Measurements from ENCODE around the gene MYO1D.

Gene MYO1D

GRCh38 chr17:32583053-32583452 is 293.9 kb downstream of the MYO1D start:
- peaks cover 5% of the 10 kb centered on the region; the same call in 1 of the 2 replicates for H3K9me3 ChIP-seq (ENCODE audit: control insufficient read depth, insufficient read depth, low read length)
- no peaks in the 10 kb centered on the region for H3K4me1 ChIP-seq (ENCODE audit: insufficient read depth, low read length)
- H3K9ac ChIP-seq (ENCODE audit: low read depth, low read length): no peak overlapping the region
- H3K36me3 ChIP-seq (ENCODE audit: insufficient read depth, low read length): no peaks in the 10 kb centered on the region

GRCh38 chr17:32575852-32576251 is 301.1 kb downstream of the MYO1D start:
- Histone ChIP-seq H3K9me3 (ENCODE audit: control insufficient read depth, insufficient read depth, low read length) (no peaks in the 10 kb centered on the region), H3K4me1 (ENCODE audit: insufficient read depth, low read length) (no peaks in the 10 kb centered on the region), H3K9ac (ENCODE audit: low read depth, low read length) (no peak overlapping the region), H3K36me3 (ENCODE audit: insufficient read depth, low read length) (no peaks in the 10 kb centered on the region)

- Histone ChIP-seq H3K9me3 (ENCODE audit: control insufficient read depth, insufficient read depth, low read length) (no peaks in the 10 kb centered on the region), H3K9ac (ENCODE audit: low read depth, low read length) (no peak overlapping the region), H3K36me3 (ENCODE audit: insufficient read depth, low read length) (no peaks in the 10 kb centered on the region), H3K4me1 (ENCODE audit: insufficient read depth, low read length) (no peaks in the 10 kb centered on the region)
Measured at GRCh38 chr17:32570081-32570396, 306.9 kb downstream of the MYO1D start.

GRCh38 chr17:32569171-32570080 is 307.5 kb downstream of the MYO1D start:
- Histone ChIP-seq H3K9ac (ENCODE audit: low read depth, low read length) (no peak overlapping the region), H3K36me3 (ENCODE audit: insufficient read depth, low read length) (no peaks in the 10 kb centered on the region), H3K4me1 (ENCODE audit: insufficient read depth, low read length) (no peaks in the 10 kb centered on the region), H3K9me3 (ENCODE audit: control insufficient read depth, insufficient read depth, low read length) (no peaks in the 10 kb centered on the region)

- Histone ChIP-seq H3K9ac (ENCODE audit: low read depth, low read length) (no peak overlapping the region), H3K36me3 (ENCODE audit: insufficient read depth, low read length) (no peaks in the 10 kb centered on the region), H3K4me1 (ENCODE audit: insufficient read depth, low read length) (no peaks in the 10 kb centered on the region), H3K9me3 (ENCODE audit: control insufficient read depth, insufficient read depth, low read length) (no peaks in the 10 kb centered on the region)
Measured at GRCh38 chr17:32568705-32569104, 308.2 kb downstream of the MYO1D start.

GRCh38 chr17:32567511-32567910 is 309.4 kb downstream of the MYO1D start:
- no peaks in the 10 kb centered on the region for H3K4me1 ChIP-seq (ENCODE audit: insufficient read depth, low read length)

GRCh38 chr17:32567086-32567485 is 309.8 kb downstream of the MYO1D start:
- no peak overlapping the region for H3K9ac ChIP-seq (ENCODE audit: low read depth, low read length)
- no peaks in the 10 kb centered on the region for H3K9me3 ChIP-seq (ENCODE audit: control insufficient read depth, insufficient read depth, low read length)
- H3K4me1 ChIP-seq (ENCODE audit: insufficient read depth, low read length): no peaks in the 10 kb centered on the region
- no peaks in the 10 kb centered on the region for H3K36me3 ChIP-seq (ENCODE audit: insufficient read depth, low read length)

More at GRCh38 chr17:32567511-32567910, 309.4 kb downstream of the MYO1D start:
- H3K9me3 ChIP-seq (ENCODE audit: control insufficient read depth, insufficient read depth, low read length): no peaks in the 10 kb centered on the region
- H3K36me3 ChIP-seq (ENCODE audit: insufficient read depth, low read length): no peaks in the 10 kb centered on the region
- no peak overlapping the region for H3K9ac ChIP-seq (ENCODE audit: low read depth, low read length)

- H3K36me3 ChIP-seq (ENCODE audit: insufficient read depth, low read length): no peaks in the 10 kb centered on the region
- H3K9me3 ChIP-seq (ENCODE audit: control insufficient read depth, insufficient read depth, low read length): no peaks in the 10 kb centered on the region
- no peaks in the 10 kb centered on the region for H3K4me1 ChIP-seq (ENCODE audit: insufficient read depth, low read length)
- H3K9ac ChIP-seq (ENCODE audit: low read depth, low read length): no peak overlapping the region
Measured at GRCh38 chr17:32566303-32566702, 310.6 kb downstream of the MYO1D start.

GRCh38 chr17:32565401-32565800 is 311.5 kb downstream of the MYO1D start:
- Histone ChIP-seq H3K9ac (ENCODE audit: low read depth, low read length) (no peak overlapping the region), H3K4me1 (ENCODE audit: insufficient read depth, low read length) (no peaks in the 10 kb centered on the region), H3K9me3 (ENCODE audit: control insufficient read depth, insufficient read depth, low read length) (no peaks in the 10 kb centered on the region), H3K36me3 (ENCODE audit: insufficient read depth, low read length) (no peaks in the 10 kb centered on the region)

GRCh38 chr17:32564325-32564724 is 312.6 kb downstream of the MYO1D start:
- Histone ChIP-seq H3K4me1 (ENCODE audit: insufficient read depth, low read length) (no peaks in the 10 kb centered on the region), H3K9me3 (ENCODE audit: control insufficient read depth, insufficient read depth, low read length) (no peaks in the 10 kb centered on the region), H3K9ac (ENCODE audit: low read depth, low read length) (no peak overlapping the region), H3K36me3 (ENCODE audit: insufficient read depth, low read length) (no peaks in the 10 kb centered on the region)

GRCh38 chr17:32563583-32563982 is 313.3 kb downstream of the MYO1D start:
- Histone ChIP-seq H3K9ac (ENCODE audit: low read depth, low read length) (no peak overlapping the region), H3K36me3 (ENCODE audit: insufficient read depth, low read length) (no peaks in the 10 kb centered on the region), H3K4me1 (ENCODE audit: insufficient read depth, low read length) (no peaks in the 10 kb centered on the region), H3K9me3 (ENCODE audit: control insufficient read depth, insufficient read depth, low read length) (no peaks in the 10 kb centered on the region)

GRCh38 chr17:32558997-32559650 is 317.8 kb downstream of the MYO1D start:
- Histone ChIP-seq H3K36me3 (ENCODE audit: insufficient read depth, low read length) (no peaks in the 10 kb centered on the region), H3K9ac (ENCODE audit: low read depth, low read length) (no peak overlapping the region), H3K4me1 (ENCODE audit: insufficient read depth, low read length) (0 out of 2 replicates have a peak, but pooled peaks cover 4% of the 10 kb centered on the region), H3K9me3 (ENCODE audit: control insufficient read depth, insufficient read depth, low read length) (no peaks in the 10 kb centered on the region)

- no peak overlapping the region for H3K9ac ChIP-seq (ENCODE audit: low read depth, low read length)
- H3K36me3 ChIP-seq (ENCODE audit: insufficient read depth, low read length): no peaks in the 10 kb centered on the region
- no peaks in the 10 kb centered on the region for H3K9me3 ChIP-seq (ENCODE audit: control insufficient read depth, insufficient read depth, low read length)
Measured at GRCh38 chr17:32558326-32558955, 318.5 kb downstream of the MYO1D start.

GRCh38 chr17:32555611-32556310 is 321.2 kb downstream of the MYO1D start:
- Histone ChIP-seq H3K4me1 (ENCODE audit: insufficient read depth, low read length) (0 out of 2 replicates have a peak, but pooled peaks cover 10% of the 10 kb centered on the region), H3K36me3 (ENCODE audit: insufficient read depth, low read length) (no peaks in the 10 kb centered on the region), H3K9me3 (ENCODE audit: control insufficient read depth, insufficient read depth, low read length) (no peaks in the 10 kb centered on the region), H3K9ac (ENCODE audit: low read depth, low read length) (no peak overlapping the region)

More at GRCh38 chr17:32558326-32558955, 318.5 kb downstream of the MYO1D start:
- 0 out of 2 replicates have a peak, but pooled peaks cover 6% of the 10 kb centered on the region for H3K4me1 ChIP-seq (ENCODE audit: insufficient read depth, low read length)
